ENCODE data around the gene SAP25.

GRCh38 chr7:100546129-100546925 is 27.4 kb downstream of the SAP25 start:
- TF ChIP-seq, protein P1, sequence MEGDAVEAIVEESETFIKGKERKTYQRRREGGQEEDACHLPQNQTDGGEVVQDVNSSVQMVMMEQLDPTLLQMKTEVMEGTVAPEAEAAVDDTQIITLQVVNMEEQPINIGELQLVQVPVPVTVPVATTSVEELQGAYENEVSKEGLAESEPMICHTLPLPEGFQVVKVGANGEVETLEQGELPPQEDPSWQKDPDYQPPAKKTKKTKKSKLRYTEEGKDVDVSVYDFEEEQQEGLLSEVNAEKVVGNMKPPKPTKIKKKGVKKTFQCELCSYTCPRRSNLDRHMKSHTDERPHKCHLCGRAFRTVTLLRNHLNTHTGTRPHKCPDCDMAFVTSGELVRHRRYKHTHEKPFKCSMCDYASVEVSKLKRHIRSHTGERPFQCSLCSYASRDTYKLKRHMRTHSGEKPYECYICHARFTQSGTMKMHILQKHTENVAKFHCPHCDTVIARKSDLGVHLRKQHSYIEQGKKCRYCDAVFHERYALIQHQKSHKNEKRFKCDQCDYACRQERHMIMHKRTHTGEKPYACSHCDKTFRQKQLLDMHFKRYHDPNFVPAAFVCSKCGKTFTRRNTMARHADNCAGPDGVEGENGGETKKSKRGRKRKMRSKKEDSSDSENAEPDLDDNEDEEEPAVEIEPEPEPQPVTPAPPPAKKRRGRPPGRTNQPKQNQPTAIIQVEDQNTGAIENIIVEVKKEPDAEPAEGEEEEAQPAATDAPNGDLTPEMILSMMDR (IDR thresholded peaks at IDR 0.05): no peak
- TF ChIP-seq POLR2A (IDR thresholded peaks at IDR 0.05): no peak
- TF ChIP-seq EP300 (IDR thresholded peaks at IDR 0.05): no peak

All from tibial nerve (tissue), 4 donors.